Measurements from ENCODE around the gene PGRMC2. TPM values are rescaled to one million over a fixed set of nuclear protein-coding genes. Genes with fewer than 3 reads are reported as not detected.

The PGRMC2 gene
- total and polyA plus RNA-seq, 2 donors (not counting 1 experiment from before 2014, with no cell fraction given) = 4.7 to 30.7 TPM

GRCh38 chr4:128277856-128278255 lies 9.8 kb downstream of the PGRMC2 start:
- no peak overlapping the region for H3K27ac Mint-ChIP-seq
- Histone ChIP-seq H3K9me3 (ENCODE audit: control extremely low read depth in 1 of 3, control insufficient read depth in 2 of 3, insufficient read depth in 1 of 3, low read length in 2 of 3) (no peaks in the 10 kb centered on the region), H3K27ac (ENCODE audit: low read length in 2 of 2) (no peak overlapping the region), H2AFZ (ENCODE audit: insufficient read depth, low read depth, low read length, poor library complexity, severe bottlenecking) (no peak overlapping the region), H4K20me1 (ENCODE audit: control insufficient read depth, insufficient read depth, low read length, poor library complexity, severe bottlenecking) (no peaks in the 10 kb centered on the region), H3K27me3 (replicated peaks in 1 of 4; ENCODE audit: control extremely low read depth in 1 of 4, control insufficient read depth in 3 of 4, insufficient read depth in 4 of 4, low read length in 3 of 4) (no peaks in the 10 kb centered on the region), H3K4me1 (ENCODE audit: control insufficient read depth in 2 of 2, insufficient read depth in 2 of 2, low read length in 2 of 2) (no peaks in the 10 kb centered on the region), H3K4me3 (ENCODE audit: control extremely low read depth in 1 of 5, extremely low read depth in 1 of 5, insufficient read depth in 1 of 5, low read depth in 2 of 5, low read length in 4 of 5) (no peak overlapping the region), H3K36me3 (replicated peaks in 1 of 2; ENCODE audit: control extremely low read depth in 1 of 2, control insufficient read depth in 1 of 2, extremely low read depth in 1 of 2, insufficient read depth in 2 of 2, low read length in 1 of 2) (peaks cover 2 to 5% of the 10 kb centered on the region in 2 experiments), H3K9ac (ENCODE audit: low read length) (no peak overlapping the region), H3K79me2 (ENCODE audit: control insufficient read depth, insufficient read depth, low read length) (peaks cover 45% of the 10 kb centered on the region), H3K4me2 (replicated peaks; ENCODE audit: low read depth, low read length, poor library complexity, severe bottlenecking) (no peak overlapping the region)
- DNase-seq (no peak), ATAC-seq (ENCODE audit: low read depth) (no peak)
- CTCF ChIA-PET = no interaction called here
- intact Hi-C loops (cut with micrococcal nuclease) = no loop called here
- no peak overlapping the region for H3K4me3 Mint-ChIP-seq
- peaks cover 9% of the 10 kb centered on the region for H3K4me1 Mint-ChIP-seq
- POLR2A ChIA-PET = no interaction called here
- TF ChIP-seq EZH2 (IDR thresholded peaks at IDR 0.05; ENCODE audit: borderline replicate concordance, insufficient read depth, low read depth, low read length, poor library complexity, severe bottlenecking) = no peak
- TF ChIP-seq CTCF (IDR thresholded peaks at IDR 0.05) = no peak
- no peaks in the 10 kb centered on the region for H3K9me3 Mint-ChIP-seq (ENCODE audit: insufficient read depth)
- WGBS (ENCODE audit: insufficient coverage) = 100% methylated on average over 1 of the region's 3 CpGs
- no peaks in the 10 kb centered on the region for H3K27me3 Mint-ChIP-seq

GRCh38 chr4:128275346-128275745 lies 12.3 kb downstream of the PGRMC2 start:
- H3K27ac ChIP-seq (ENCODE audit: low read length in 2 of 2) = no peak overlapping the region
- no peaks in the 10 kb centered on the region for H3K4me1 Mint-ChIP-seq
- intact Hi-C loops (cut with micrococcal nuclease) = no loop called here
- H4K20me1 ChIP-seq (ENCODE audit: control insufficient read depth, insufficient read depth, low read length, poor library complexity, severe bottlenecking) = no peaks in the 10 kb centered on the region
- no peaks in the 10 kb centered on the region for H3K9me3 ChIP-seq (ENCODE audit: control extremely low read depth in 1 of 3, control insufficient read depth in 2 of 3, insufficient read depth in 1 of 3, low read length in 2 of 3)
- H3K4me3 Mint-ChIP-seq = no peak overlapping the region
- no peak overlapping the region for H2AFZ ChIP-seq (ENCODE audit: insufficient read depth, low read depth, low read length, poor library complexity, severe bottlenecking)
- H3K4me2 ChIP-seq (replicated peaks; ENCODE audit: low read depth, low read length, poor library complexity, severe bottlenecking) = no peak overlapping the region
- H3K79me2 ChIP-seq (ENCODE audit: control insufficient read depth, insufficient read depth, low read length) = peaks cover 30% of the 10 kb centered on the region
- no peaks in the 10 kb centered on the region for H3K4me1 ChIP-seq (ENCODE audit: control insufficient read depth in 2 of 2, insufficient read depth in 2 of 2, low read length in 2 of 2)
- H3K4me3 ChIP-seq (ENCODE audit: control extremely low read depth in 1 of 5, extremely low read depth in 1 of 5, insufficient read depth in 1 of 5, low read depth in 2 of 5, low read length in 4 of 5) = no peak overlapping the region
- ATAC-seq (ENCODE audit: low read depth) (no peak), DNase-seq (no peak)
- H3K9ac ChIP-seq (ENCODE audit: low read length) = no peak overlapping the region
- no peaks in the 10 kb centered on the region for H3K27me3 Mint-ChIP-seq
- POLR2A ChIA-PET = no interaction called here
- no peaks in the 10 kb centered on the region for H3K9me3 Mint-ChIP-seq (ENCODE audit: insufficient read depth)
- no peaks in the 10 kb centered on the region for H3K27me3 ChIP-seq (replicated peaks in 1 of 4; ENCODE audit: control extremely low read depth in 1 of 4, control insufficient read depth in 3 of 4, insufficient read depth in 4 of 4, low read length in 3 of 4)
- CTCF ChIA-PET = no interaction called here
- no peak overlapping the region for H3K27ac Mint-ChIP-seq
- TF ChIP-seq CTCF (IDR thresholded peaks at IDR 0.05) = no peak
- TF ChIP-seq EZH2 (IDR thresholded peaks at IDR 0.05; ENCODE audit: borderline replicate concordance, insufficient read depth, low read depth, low read length, poor library complexity, severe bottlenecking) = no peak
- H3K36me3 ChIP-seq (replicated peaks in 1 of 2; ENCODE audit: control extremely low read depth in 1 of 2, control insufficient read depth in 1 of 2, extremely low read depth in 1 of 2, insufficient read depth in 2 of 2, low read length in 1 of 2) = peaks cover 4 to 16% of the 10 kb centered on the region in 2 experiments

Measured in B cell (primary cell).